ENCODE data around the gene ARAP1. TPM values are rescaled to one million over a fixed set of nuclear protein-coding genes. Genes with fewer than 3 reads are reported as not detected.
A peak's percentile ranks its signal among the peaks of the same experiment; 100 is the strongest.

The ARAP1 gene
- total RNA-seq, 1 donor from 2014 or later: 17.6 TPM

DNA sequence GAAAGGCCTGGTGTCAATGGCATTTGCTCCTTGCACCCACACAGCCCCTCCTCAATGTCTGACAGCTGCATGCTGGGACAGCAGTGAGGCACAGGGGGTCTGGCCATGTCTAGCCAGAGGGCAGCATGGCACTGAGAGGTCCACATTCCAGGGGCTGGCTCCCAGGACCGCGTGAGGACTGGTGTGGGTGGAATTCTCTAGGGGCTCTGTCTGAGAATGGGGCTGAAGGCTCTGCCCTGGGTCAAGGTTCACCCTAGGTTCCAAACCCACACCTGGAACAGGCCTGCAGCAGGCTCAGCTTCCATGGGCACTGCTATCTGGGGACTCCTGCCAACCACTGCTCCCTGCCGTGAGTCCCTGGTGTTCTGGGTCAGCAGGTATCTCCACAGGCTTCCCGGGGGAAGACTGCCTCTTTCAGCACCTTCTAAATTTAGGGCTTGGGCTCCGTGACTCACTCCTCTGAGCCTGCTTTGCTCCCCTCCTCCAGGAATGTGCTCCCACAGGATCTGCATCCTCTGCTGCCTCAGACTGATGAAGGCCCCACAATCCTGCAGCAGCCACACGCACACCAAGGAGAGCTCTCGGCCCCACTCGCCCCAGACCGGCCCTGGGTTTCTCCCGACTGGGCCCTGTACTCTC is 37.4 kb upstream of the ARAP1 start:
- H3K4me1 ChIP-seq: peaks cover 18% of the 10 kb centered on the region
- no peak overlapping the region for H3K4me2 ChIP-seq
- no peaks in the 10 kb centered on the region for H3K27me3 ChIP-seq
- no peaks in the 10 kb centered on the region for H4K20me1 ChIP-seq (ENCODE audit: low read depth)
- Mint-ChIP-seq H3K4me1 (peaks cover 26% of the 10 kb centered on the region), H3K27ac (no peak overlapping the region), H3K27me3 (ENCODE audit: insufficient read depth, low read depth) (peaks cover 2% of the 10 kb centered on the region), H3K4me3 (no peak overlapping the region), H3K36me3 (no peaks in the 10 kb centered on the region), H3K9me3 (no peaks in the 10 kb centered on the region)
- peak; percentile 0 for DNase-seq (ENCODE audit: low spot score)
- no peaks in the 10 kb centered on the region for H3K36me3 ChIP-seq
- peaks cover 6% of the 10 kb centered on the region for H3F3A ChIP-seq (ENCODE audit: low read depth)
- no peak overlapping the region for H2AFZ ChIP-seq (replicated peaks)
- no peak overlapping the region for H3K27ac ChIP-seq
- no peak overlapping the region for H3K9ac ChIP-seq
- H3K9me3 ChIP-seq (ENCODE audit: low read depth): no peaks in the 10 kb centered on the region
- no peaks in the 10 kb centered on the region for H3K79me2 ChIP-seq (ENCODE audit: low read depth)
- no peak for TF ChIP-seq EZH2phosphoT487 (IDR thresholded peaks at IDR 0.05)
- no peak for TF ChIP-seq EZH2 (IDR thresholded peaks at IDR 0.05)
- TF ChIP-seq, protein P1, sequence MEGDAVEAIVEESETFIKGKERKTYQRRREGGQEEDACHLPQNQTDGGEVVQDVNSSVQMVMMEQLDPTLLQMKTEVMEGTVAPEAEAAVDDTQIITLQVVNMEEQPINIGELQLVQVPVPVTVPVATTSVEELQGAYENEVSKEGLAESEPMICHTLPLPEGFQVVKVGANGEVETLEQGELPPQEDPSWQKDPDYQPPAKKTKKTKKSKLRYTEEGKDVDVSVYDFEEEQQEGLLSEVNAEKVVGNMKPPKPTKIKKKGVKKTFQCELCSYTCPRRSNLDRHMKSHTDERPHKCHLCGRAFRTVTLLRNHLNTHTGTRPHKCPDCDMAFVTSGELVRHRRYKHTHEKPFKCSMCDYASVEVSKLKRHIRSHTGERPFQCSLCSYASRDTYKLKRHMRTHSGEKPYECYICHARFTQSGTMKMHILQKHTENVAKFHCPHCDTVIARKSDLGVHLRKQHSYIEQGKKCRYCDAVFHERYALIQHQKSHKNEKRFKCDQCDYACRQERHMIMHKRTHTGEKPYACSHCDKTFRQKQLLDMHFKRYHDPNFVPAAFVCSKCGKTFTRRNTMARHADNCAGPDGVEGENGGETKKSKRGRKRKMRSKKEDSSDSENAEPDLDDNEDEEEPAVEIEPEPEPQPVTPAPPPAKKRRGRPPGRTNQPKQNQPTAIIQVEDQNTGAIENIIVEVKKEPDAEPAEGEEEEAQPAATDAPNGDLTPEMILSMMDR (IDR thresholded peaks at IDR 0.05): no peak
- H3K4me3 ChIP-seq: no peak overlapping the region

DNA sequence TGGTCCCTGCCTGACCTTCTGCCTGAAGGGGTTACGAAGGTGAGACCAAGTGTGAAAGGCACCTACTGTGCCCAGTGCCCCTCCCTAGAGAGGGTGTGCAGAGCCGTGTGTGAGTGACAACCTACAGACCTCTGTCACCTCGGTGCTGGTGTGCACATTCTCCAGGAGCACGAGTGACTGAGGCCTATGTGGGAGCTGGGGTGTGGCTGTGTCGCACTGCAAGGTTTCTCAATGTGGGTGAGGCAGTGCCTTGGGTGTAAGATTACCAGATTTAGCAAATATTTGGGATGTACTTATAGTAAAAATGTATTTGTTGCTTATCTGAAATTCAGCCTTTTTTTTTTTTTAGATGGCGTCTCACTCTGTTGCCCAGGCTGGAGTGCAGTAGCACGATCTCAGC is 36.0 kb upstream of the ARAP1 start:
- Mint-ChIP-seq H3K4me3 (no peak overlapping the region), H3K27me3 (ENCODE audit: insufficient read depth, low read depth) (peaks cover 4% of the 10 kb centered on the region), H3K9me3 (no peaks in the 10 kb centered on the region), H3K27ac (peak overlapping the region; percentile 50), H3K36me3 (no peaks in the 10 kb centered on the region), H3K4me1 (peaks cover 19% of the 10 kb centered on the region)
- Histone ChIP-seq H3K27ac (no peak overlapping the region), H3K4me2 (no peak overlapping the region), H3K4me1 (peaks cover 17% of the 10 kb centered on the region), H3K36me3 (no peaks in the 10 kb centered on the region), H2AFZ (replicated peaks) (no peak overlapping the region), H3K4me3 (no peak overlapping the region), H3F3A (ENCODE audit: low read depth) (peaks cover 5% of the 10 kb centered on the region), H4K20me1 (ENCODE audit: low read depth) (no peaks in the 10 kb centered on the region), H3K9me3 (ENCODE audit: low read depth) (no peaks in the 10 kb centered on the region), H3K79me2 (ENCODE audit: low read depth) (no peaks in the 10 kb centered on the region), H3K27me3 (no peaks in the 10 kb centered on the region), H3K9ac (no peak overlapping the region)
- DNase-seq (ENCODE audit: low spot score): peak; percentile 1
- TF ChIP-seq EZH2phosphoT487 (IDR thresholded peaks at IDR 0.05) (no peak), EZH2 (IDR thresholded peaks at IDR 0.05) (no peak)
- TF ChIP-seq, protein P1 (IDR thresholded peaks at IDR 0.05): no peak

DNA sequence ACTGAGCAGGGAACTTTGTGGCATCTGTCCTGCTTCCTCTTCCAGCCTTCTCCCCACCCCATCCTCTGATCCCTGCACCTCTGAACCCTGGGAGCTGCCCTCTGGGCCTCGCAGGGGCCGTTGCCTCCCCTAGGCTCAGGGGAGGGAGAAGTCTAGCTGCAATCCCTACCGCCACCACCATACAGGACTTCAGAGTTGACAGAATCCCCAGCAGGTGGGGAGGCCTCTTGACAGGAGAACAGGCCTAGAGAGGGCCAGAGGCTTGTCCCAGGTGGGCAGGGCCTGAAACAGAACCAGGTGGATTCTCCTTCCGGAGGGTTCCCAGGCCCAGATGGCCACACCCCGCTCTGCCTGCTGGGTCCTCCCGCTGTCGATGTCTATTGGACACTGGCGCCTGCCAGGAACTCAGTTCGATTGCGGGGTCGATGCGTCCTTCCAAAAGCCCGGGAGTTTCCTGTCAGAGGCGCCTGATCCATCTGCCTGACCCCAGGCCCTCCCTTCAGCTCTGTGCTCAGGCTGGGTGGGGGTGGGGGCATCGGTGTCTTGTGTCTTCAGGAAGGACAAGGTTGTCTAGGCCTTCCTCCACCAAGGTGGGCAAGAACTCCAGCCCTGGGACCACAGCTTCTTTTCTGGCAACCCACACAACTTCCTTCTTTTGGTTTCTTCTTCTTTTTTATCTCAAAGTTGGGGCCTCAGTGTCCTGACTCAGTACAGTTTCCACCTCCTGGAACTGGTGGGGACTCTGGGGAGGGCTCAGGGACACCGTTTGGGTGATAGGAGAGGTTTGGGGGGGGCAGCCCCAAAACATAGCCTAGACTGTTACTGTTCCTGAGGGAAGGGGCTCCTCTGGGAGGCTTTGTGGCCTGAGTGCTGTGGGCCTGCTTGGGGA is 35.3 kb upstream of the ARAP1 start:
- H3K4me3 ChIP-seq: no peak overlapping the region
- Mint-ChIP-seq H3K4me3 (no peak overlapping the region), H3K4me1 (peaks cover 19% of the 10 kb centered on the region), H3K27me3 (ENCODE audit: insufficient read depth, low read depth) (peaks cover 4% of the 10 kb centered on the region), H3K27ac (peak overlapping the region; percentile 82), H3K36me3 (no peaks in the 10 kb centered on the region), H3K9me3 (no peaks in the 10 kb centered on the region)
- peak overlapping the region; percentile 45 for H3K4me2 ChIP-seq
- no peak overlapping the region for H3K9ac ChIP-seq
- H3K4me1 ChIP-seq: peaks cover 9% of the 10 kb centered on the region
- peak overlapping the region; percentile 79 for H2AFZ ChIP-seq (replicated peaks)
- H3K27me3 ChIP-seq: no peaks in the 10 kb centered on the region
- no peak for TF ChIP-seq EZH2phosphoT487 (IDR thresholded peaks at IDR 0.05)
- TF ChIP-seq, protein P1 (IDR thresholded peaks at IDR 0.05): peak; percentile 42
- TF ChIP-seq EZH2 (IDR thresholded peaks at IDR 0.05): no peak
- no peaks in the 10 kb centered on the region for H3K9me3 ChIP-seq (ENCODE audit: low read depth)
- no peak overlapping the region for H3K27ac ChIP-seq
- H3F3A ChIP-seq (ENCODE audit: low read depth): no peaks in the 10 kb centered on the region
- H4K20me1 ChIP-seq (ENCODE audit: low read depth): no peaks in the 10 kb centered on the region
- H3K36me3 ChIP-seq: no peaks in the 10 kb centered on the region
- peak; percentile 70 for DNase-seq (ENCODE audit: low spot score)
- H3K79me2 ChIP-seq (ENCODE audit: low read depth): no peaks in the 10 kb centered on the region
